ENCODE measurements around the gene MED15. TPM values are rescaled to one million over a fixed set of nuclear protein-coding genes. Genes with fewer than 3 reads are reported as not detected.
A peak's percentile ranks its signal among the peaks of the same experiment; 100 is the strongest.
"Not testable (repeated sequence)": the region's sequence is repeated elsewhere in the genome, so short reads cannot be mapped to it uniquely, and the experiment has no call there.

The MED15 gene
- total RNA-seq, 2 donors from 2014 or later: 171 to 178 TPM

DNA sequence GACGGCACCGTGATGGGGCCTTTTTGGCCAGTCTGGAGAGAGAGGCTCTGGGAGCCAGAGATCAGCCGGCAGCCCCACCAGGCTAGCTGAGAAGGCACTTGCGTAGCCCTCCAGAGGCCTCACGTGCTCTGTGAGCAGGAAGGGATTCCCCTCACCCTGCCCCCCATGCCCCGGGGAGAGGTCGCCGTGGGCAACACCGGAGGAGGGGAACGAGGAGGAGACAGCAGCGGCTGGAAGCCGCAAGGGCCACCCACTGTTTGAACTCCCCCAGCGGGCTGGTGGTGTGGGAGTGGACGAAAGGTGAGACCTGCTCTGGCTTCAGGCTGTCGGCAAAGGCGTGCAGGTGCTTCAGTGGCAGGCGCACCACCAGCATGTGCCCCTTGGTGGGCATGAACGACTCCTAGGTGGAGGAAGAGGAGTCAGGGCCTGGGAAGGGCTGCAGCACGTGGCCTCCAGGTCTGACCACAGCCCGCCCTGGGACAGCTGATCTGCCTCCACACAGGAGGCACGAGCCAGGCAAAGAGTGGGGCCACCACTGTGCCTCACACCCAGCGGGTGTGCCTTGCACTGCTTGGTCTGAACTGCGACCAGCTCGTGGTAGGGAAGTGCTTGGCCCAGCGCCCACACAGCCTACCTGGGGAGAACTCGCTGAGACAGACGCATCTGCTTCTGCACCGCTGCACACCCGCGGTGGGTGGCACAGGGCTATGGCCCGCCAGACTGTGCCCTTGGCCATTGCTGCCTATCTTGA is 99.9 kb downstream of the MED15 start:
- no peaks in the 10 kb centered on the region for H3K36me3 Mint-ChIP-seq
- H3K27me3 Mint-ChIP-seq: no peaks in the 10 kb centered on the region
- peaks cover 16 to 45% of the 10 kb centered on the region in 2 donors for H3K4me1 Mint-ChIP-seq (ENCODE audit: low read depth in 2 of 2)
- no peak for ATAC-seq
- no peak overlapping the region for H3K4me3 Mint-ChIP-seq
- H3K27ac Mint-ChIP-seq: no peak overlapping the region
- H3K9me3 Mint-ChIP-seq: no peaks in the 10 kb centered on the region
- DNase-seq (ENCODE audit: low spot score): no peak

DNA sequence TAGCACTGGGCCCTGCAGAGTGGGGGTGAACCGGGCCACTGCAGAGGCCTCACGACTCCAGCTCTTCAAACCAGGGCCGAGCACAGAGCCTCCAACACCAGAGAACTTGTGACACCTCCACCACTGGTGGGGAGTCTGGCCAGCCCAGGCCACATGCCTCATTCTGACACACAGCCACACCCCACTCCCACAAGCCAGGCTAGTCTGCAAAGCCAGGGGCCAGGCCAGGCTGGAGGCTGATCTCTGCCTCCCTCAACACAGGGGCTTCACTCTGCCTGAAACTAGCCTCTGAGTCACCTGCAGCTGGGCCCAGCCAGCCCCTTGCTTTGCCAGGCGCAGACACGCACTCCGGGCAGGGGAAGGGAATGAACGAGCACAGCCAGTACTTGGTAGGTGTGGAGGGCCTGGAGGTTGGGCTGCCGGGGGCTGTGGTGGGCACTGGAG is 102.9 kb downstream of the MED15 start:
- H3K36me3 Mint-ChIP-seq: no peaks in the 10 kb centered on the region
- H3K27me3 Mint-ChIP-seq: no peaks in the 10 kb centered on the region
- DNase-seq (ENCODE audit: low spot score): no peak
- ATAC-seq: peak; percentile 58 to 64
- H3K4me3 Mint-ChIP-seq: peak overlapping the region; percentile 57
- peaks cover 16 to 40% of the 10 kb centered on the region in 2 donors for H3K4me1 Mint-ChIP-seq (ENCODE audit: low read depth in 2 of 2)
- H3K9me3 Mint-ChIP-seq: no peaks in the 10 kb centered on the region
- H3K27ac Mint-ChIP-seq: peak overlapping the region in 1 of 2 donors; percentile 38

DNA sequence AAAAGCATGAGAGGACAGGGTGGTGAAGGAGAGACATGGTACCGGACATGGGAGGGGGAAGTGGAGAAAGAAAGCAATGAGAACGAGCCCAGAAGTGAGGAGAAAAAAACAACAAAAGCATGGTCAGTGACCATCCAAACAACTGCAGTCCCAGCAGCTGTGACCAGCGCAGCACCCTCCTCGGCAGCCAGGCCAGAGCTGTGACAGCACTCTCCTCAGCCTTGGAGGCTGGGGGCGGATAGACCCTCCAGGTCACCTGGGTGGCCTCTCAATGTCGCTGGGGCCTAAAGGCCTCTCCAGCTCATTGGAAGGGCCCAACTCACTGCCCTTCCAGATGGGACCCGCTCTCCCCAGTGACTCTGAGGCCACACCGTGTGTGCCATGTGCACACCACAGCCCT is 103.3 kb downstream of the MED15 start:
- H3K4me1 Mint-ChIP-seq (ENCODE audit: low read depth in 2 of 2): peaks cover 16 to 37% of the 10 kb centered on the region in 2 donors
- H3K27ac Mint-ChIP-seq: peak overlapping the region in 1 of 2 donors; percentile 38
- no peaks in the 10 kb centered on the region for H3K36me3 Mint-ChIP-seq
- no peaks in the 10 kb centered on the region for H3K9me3 Mint-ChIP-seq
- DNase-seq (ENCODE audit: low spot score): no peak
- peak overlapping the region; percentile 57 for H3K4me3 Mint-ChIP-seq
- ATAC-seq: no peak
- no peaks in the 10 kb centered on the region for H3K27me3 Mint-ChIP-seq

DNA sequence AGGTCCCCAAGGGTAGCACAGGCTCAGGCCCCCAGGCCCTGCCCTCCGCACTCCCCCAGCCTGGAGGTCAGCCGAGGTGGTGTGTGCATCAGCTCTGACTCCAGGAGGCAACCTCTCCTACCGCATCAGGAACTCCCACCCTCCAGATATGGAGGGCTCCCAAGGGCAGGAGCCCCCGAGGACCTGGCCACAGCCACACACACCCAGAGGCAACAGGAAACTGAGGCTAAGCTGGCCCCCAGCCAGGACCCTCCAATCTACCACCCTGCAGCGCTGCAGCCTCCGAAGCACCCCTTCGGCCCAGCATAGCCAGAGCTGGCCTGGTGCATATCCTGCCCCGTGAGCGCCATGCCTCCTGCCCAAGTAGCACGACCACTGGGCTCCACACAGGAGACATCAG is 104.0 kb downstream of the MED15 start:
- Mint-ChIP-seq H3K27ac (no peak overlapping the region), H3K27me3 (no peaks in the 10 kb centered on the region), H3K9me3 (no peaks in the 10 kb centered on the region)

DNA sequence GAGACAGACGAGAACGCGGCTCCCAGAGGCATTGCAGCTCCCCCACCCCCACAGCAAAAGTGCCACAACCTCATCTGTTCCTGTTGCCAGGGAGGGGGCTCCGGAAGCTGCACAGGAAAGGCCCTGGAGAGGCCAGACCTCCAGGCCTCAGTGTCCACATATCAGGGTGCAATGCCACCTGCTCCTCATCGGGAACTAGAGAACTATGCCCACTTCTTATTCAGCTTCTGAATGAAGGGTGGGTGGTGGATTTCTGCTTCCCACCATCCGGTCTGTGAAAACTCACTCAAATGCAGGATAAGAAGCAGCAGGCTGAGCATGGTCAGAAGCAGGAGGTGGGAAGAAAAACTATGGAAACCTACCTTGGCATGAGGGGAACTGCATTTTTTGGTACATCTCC is 105.9 kb downstream of the MED15 start:
- Mint-ChIP-seq H3K4me3 (no peak overlapping the region), H3K9me3 (no peaks in the 10 kb centered on the region), H3K36me3 (no peaks in the 10 kb centered on the region), H3K27me3 (no peaks in the 10 kb centered on the region), H3K27ac (no peak overlapping the region), H3K4me1 (ENCODE audit: low read depth in 2 of 2) (peaks cover 16 to 26% of the 10 kb centered on the region in 2 donors)
- DNase-seq (ENCODE audit: low spot score): no peak
- no peak for ATAC-seq

More for the DNA sequence above, 104.0 kb downstream of the MED15 start:
- Mint-ChIP-seq H3K36me3 (no peaks in the 10 kb centered on the region), H3K4me1 (ENCODE audit: low read depth in 2 of 2) (peaks cover 16 to 34% of the 10 kb centered on the region in 2 donors), H3K4me3 (no peak overlapping the region)
- ATAC-seq (peak in 1 of 2 donors; percentile 12), DNase-seq (ENCODE audit: low spot score) (no peak)

DNA sequence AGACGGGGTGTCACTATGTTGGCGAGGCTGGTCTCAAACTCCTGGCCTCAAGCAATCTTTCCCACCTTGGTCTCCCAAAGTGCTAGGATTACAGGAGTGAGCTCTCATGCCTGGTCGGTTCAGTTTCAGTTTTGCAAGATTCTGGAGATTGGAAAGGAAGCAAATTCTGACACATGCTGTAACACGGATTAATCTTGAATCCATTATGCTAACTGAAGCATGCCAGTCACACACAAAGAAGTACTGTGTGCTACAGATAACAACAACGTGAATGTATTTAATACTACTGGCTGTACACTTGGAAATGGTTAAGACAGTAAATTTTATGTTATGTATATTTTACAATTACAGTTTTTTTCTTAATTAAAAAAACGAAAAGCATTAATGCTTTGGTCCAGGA is 107.6 kb downstream of the MED15 start:
- Mint-ChIP-seq H3K4me3 (no peak overlapping the region), H3K27me3 (no peaks in the 10 kb centered on the region), H3K27ac (no peak overlapping the region), H3K4me1 (ENCODE audit: low read depth in 2 of 2) (peaks cover 12 to 23% of the 10 kb centered on the region in 2 donors), H3K36me3 (no peaks in the 10 kb centered on the region), H3K9me3 (no peaks in the 10 kb centered on the region)
- no peak for DNase-seq (ENCODE audit: low spot score)
- no peak for ATAC-seq

DNA sequence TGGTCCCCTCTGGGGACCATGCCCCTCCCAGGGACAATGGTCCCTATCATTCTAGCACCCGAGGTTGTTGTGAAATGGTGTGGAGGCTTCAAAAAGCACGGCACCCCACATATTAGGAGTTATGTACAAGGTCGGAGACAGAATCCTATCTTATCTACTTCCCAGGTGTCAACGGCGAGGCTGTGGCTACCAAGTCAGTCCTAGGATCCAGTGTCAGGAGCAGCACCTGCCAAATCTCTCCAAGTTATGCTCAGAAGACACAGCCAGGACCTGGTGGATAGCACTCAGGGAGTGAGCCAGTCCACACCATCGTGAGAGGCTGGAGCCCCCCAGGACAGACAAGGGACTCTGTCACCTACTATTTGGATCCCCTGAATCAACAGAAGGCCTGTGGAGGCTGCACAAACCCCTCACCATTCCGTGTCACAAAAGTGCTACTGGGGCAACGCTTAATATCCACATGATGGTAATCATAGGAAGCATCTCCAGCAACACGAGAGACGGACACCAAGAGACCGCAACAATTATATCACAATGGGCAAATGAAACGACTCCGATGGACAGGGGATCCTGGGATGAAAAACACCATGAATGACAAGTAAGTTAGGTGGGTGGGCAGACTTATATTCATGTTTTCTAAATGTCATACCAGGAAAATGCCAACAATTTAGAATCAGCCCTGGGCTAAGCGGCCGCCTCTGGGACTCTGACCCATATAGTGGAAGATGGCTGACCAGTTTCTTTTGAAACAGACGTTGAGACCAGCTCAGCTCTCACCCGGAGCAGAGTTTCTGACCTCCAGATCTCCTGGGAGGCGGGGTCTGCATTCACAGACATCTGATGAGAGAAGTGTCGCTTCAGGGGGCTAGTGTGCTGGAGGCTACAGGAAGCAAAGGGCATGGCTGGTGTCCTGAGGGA is 108.4 kb downstream of the MED15 start:
- Mint-ChIP-seq H3K27me3 (no peaks in the 10 kb centered on the region), H3K9me3 (no peaks in the 10 kb centered on the region), H3K4me1 (ENCODE audit: low read depth in 2 of 2) (peaks cover 5 to 15% of the 10 kb centered on the region in 2 donors), H3K27ac (no peak overlapping the region), H3K4me3 (no peak overlapping the region), H3K36me3 (no peaks in the 10 kb centered on the region)
- ATAC-seq (no peak), DNase-seq (ENCODE audit: low spot score) (no peak)

DNA sequence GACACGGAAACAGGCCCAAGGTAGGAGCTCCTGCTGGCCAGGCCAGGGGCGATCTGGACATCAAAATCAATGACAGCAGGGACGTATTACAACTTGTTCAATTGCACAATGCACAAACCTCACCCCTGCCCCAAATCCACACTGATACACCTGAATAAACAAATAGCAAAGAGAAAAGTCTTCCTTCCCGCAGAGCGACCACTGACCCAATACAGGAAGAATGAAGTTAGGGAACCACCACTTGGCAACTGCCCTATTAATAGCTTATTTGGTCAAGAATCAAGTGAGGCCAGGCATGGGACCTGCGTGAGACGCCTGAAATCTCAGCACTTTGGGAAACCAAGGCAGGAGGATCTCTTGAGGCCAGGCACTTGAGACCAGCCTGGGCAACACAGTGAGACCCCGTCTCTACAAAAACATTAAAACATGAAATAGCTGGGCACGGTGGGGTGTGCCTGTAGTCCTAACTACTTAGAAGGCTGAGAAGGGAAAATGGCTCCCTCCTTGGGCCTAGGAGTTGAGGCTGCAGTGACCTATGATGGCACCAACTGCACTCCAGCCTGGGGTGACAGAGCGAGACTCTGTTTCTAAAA is 109.1 kb downstream of the MED15 start:
- peaks cover 4 to 14% of the 10 kb centered on the region in 2 donors for H3K4me1 Mint-ChIP-seq (ENCODE audit: low read depth in 2 of 2)
- DNase-seq (ENCODE audit: low spot score) (no peak), ATAC-seq (no peak)
- H3K27ac Mint-ChIP-seq: no peak overlapping the region
- no peak overlapping the region for H3K4me3 Mint-ChIP-seq
- H3K27me3 Mint-ChIP-seq: no peaks in the 10 kb centered on the region
- no peaks in the 10 kb centered on the region for H3K9me3 Mint-ChIP-seq
- no peaks in the 10 kb centered on the region for H3K36me3 Mint-ChIP-seq

DNA sequence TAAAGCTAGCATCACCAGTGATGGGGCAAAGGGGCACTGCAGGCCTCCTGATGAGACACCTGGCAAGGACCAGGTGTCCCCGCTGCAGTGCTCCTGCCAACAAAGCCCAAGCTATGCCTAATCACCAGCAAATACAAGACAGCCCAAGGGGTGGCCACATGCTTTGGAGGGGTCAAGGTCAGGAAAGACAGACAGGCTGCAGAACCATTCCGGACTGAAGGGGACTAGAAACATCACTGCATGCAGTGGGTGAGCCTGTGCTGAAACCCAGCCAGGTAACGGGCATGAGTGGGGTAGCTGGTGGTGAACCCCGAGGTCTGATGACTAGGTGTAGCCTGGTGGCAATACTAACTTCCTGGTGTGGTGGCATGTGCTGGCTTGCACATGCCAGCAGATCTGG is 111.1 kb downstream of the MED15 start:
- Mint-ChIP-seq H3K4me1 (ENCODE audit: low read depth in 2 of 2) (peaks cover 4 to 6% of the 10 kb centered on the region in 2 donors), H3K36me3 (no peaks in the 10 kb centered on the region), H3K4me3 (no peak overlapping the region), H3K27ac (peak overlapping the region in 1 of 2 donors; percentile 61), H3K9me3 (no peaks in the 10 kb centered on the region), H3K27me3 (no peaks in the 10 kb centered on the region)
- DNase-seq (ENCODE audit: low spot score) (no peak), ATAC-seq (peak in 1 of 2 donors; percentile 31)

DNA sequence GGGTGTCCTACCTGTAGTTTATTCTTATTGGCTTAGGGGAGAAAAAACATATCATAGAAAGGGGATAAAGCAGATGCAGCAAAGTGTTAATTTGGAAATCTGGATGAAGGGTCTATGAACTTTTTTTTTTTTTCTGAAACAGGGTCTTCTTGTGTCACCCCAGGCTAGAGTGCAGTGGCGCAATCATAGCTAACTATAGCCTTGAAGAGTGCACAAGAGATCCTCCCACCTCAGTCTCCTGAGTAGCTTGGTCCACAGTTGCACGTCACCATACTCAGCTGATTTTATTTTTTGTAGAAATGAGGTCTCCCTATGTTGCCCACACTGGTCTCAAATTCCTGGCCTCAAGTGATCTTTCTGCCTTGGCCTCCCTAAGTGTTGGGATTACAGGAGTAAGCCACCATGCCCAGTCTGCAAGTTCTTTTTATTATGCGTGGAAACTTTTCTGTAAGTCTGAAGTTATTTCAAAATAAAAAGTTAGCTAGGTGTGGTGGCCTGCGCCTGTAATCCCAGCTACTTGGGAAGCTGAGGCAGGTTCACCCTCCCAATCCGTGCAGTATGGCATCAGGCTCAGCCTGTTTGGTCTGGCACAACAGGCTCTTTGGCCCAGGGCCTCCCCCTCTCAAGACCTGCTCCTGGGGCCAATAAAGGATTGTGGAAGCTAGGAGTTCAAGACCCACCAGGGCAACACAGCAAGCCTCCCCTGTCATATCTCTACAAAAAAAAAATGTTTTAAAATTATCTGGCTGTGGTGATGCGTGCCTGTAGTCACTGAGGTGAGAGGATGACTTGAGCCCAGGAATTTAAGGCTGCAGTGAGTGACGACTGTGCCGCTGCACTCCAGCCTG is 111.9 kb downstream of the MED15 start:
- Mint-ChIP-seq H3K4me3 (no peak overlapping the region), H3K27ac (peak overlapping the region in 1 of 2 donors; percentile 61), H3K27me3 (no peaks in the 10 kb centered on the region), H3K36me3 (no peaks in the 10 kb centered on the region), H3K4me1 (ENCODE audit: low read depth in 2 of 2) (peaks cover 7 to 9% of the 10 kb centered on the region in 2 donors), H3K9me3 (no peaks in the 10 kb centered on the region)
- DNase-seq (ENCODE audit: low spot score) (no peak), ATAC-seq (no peak)

DNA sequence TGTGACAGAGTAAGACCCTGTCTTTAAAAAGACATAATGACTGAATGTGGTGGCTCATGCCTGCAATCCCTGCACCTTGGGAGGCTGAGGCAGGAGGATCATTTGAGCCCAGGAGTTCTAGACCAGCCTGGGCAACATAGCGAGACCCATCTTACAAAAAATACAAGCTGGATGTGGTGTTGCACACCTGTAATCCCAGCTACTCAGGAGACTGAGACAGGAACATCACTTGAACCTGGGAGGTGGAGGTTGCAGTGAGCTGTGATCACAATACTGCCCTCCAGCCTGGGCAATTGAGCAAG is 112.4 kb downstream of the MED15 start:
- H3K4me3 Mint-ChIP-seq; DNase-seq (ENCODE audit: low spot score); H3K36me3 Mint-ChIP-seq; H3K27ac Mint-ChIP-seq; H3K9me3 Mint-ChIP-seq; H3K27me3 Mint-ChIP-seq; ATAC-seq: not testable (repeated sequence)
- H3K4me1 Mint-ChIP-seq (ENCODE audit: low read depth in 2 of 2): peaks cover 11 to 13% of the 10 kb centered on the region in 2 donors

DNA sequence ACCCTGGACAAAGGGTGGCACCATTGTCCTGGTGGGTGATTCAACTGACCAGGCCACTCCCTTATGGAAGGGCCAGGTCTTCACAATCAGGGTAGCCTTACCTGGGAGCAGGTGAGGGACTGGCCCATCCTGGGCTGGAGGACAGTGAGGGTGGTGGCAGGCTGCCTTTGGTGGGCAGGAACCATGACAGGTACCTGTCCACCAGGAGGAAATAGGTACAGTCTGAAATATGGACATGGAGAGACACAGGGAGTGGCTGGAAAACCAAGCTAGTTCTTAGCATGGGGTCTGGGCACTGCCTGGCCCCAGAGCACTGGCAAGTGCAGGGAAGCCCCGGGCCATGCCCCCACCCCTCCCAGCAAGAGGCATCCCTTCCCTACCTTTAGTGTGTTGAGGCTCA is 113.8 kb downstream of the MED15 start:
- Mint-ChIP-seq H3K36me3 (no peaks in the 10 kb centered on the region), H3K4me1 (ENCODE audit: low read depth in 2 of 2) (peaks cover 11 to 15% of the 10 kb centered on the region in 2 donors), H3K27me3 (no peaks in the 10 kb centered on the region), H3K27ac (no peak overlapping the region), H3K4me3 (no peak overlapping the region), H3K9me3 (no peaks in the 10 kb centered on the region)
- no peak for ATAC-seq
- DNase-seq (ENCODE audit: low spot score): no peak

DNA sequence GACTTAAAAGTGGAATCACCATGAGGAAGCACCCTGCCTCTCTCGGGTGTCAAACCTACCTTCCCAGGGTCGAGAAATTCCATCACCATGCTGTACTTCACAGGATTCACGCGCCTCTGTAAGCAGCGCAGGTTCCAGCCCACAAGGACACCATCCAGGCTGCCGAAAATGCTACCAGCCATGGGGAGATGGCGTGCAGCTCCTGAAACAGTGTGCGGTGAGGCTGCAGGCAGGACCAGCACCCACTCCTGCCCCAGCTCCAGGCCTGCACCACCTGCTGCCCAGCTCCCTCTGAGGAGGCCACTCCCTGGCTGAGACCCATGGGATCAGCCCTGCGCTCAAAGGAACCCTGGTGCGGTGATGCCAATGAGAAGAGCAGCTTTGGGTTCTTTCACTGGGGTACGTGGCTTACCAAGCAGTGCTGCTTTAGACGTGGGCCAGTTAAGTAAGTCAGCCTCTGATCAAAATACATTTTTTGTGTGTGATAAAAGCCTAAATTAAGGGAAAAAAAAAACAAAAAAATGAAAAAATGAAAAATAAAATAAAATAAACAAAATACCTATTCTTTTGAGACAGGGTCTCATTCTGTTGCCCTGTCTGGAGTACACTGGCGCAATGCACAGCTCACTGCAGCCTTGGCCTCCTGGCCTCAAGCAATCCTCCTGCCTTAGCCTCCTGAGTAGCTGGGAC is 115.4 kb downstream of the MED15 start:
- Mint-ChIP-seq H3K36me3 (no peaks in the 10 kb centered on the region), H3K27ac (no peak overlapping the region), H3K27me3 (peaks cover 0 to 3% of the 10 kb centered on the region in 2 donors), H3K9me3 (no peaks in the 10 kb centered on the region), H3K4me1 (ENCODE audit: low read depth in 2 of 2) (peaks cover 11 to 15% of the 10 kb centered on the region in 2 donors), H3K4me3 (no peak overlapping the region)
- ATAC-seq (no peak), DNase-seq (ENCODE audit: low spot score) (no peak)
